HepG2 (cell line): ENCODE data around the gene WNK4. TPM values are rescaled to one million over a fixed set of nuclear protein-coding genes. Genes with fewer than 3 reads are reported as not detected.
A peak's percentile ranks its signal among the peaks of the same experiment; 100 is the strongest.

Source experiments
- ATF2 ChIP-seq: sonication (generic); formaldehyde crosslinking; IDR thresholded peaks from 2 replicates; pipeline ENCODE4 v1.4.0; 2020; ENCODE audit warnings: missing genetic modification reagents
- BHLHE40 ChIP-seq: IDR thresholded peaks from 2 replicates; pipeline ENCODE4 v1.6.1; 2011; ENCODE audit warnings: low read length, improper control_type of control experiment
- CREB3 ChIP-seq: sonication (generic); formaldehyde crosslinking; IDR thresholded peaks from 2 replicates; pipeline ENCODE4 v1.5.0; 2020; ENCODE audit warnings: missing genetic modification reagents
- CTCF ChIP-seq: sonication (generic); formaldehyde crosslinking; IDR thresholded peaks from 2 replicates; pipeline ENCODE4 v1.5.0; 2020; ENCODE audit warnings: mild to moderate bottlenecking, missing genetic modification reagents, moderate library complexity
- FOXA3 ChIP-seq: IDR thresholded peaks from 2 replicates; pipeline ENCODE4 v1.6.1; 2016; ENCODE audit warnings: missing genetic modification reagents, missing compliant biosample characterization
- RBM39 ChIP-seq: fragments of 200-400 bp; formaldehyde crosslinking; IDR thresholded peaks from one replicate; pipeline ENCODE4 v1.6.1; 2018; ENCODE audit warnings: antibody characterized with exemption, mild to moderate bottlenecking, low read depth, low read length; ENCODE audit not compliant: poor library complexity, severe bottlenecking
- SIN3A ChIP-seq: IDR thresholded peaks from 2 replicates; pipeline ENCODE4 v1.6.1; 2011; ENCODE audit warnings: low read depth, mild to moderate bottlenecking, control low read depth, low read length, borderline replicate concordance
- SIX4 ChIP-seq: sonication (generic); formaldehyde crosslinking; IDR thresholded peaks from 2 replicates; pipeline ENCODE4 v1.4.0; 2020; ENCODE audit warnings: missing genetic modification reagents
- SP2 ChIP-seq: sonication (generic); formaldehyde crosslinking; IDR thresholded peaks from 2 replicates; pipeline ENCODE4 v1.5.1; 2020; ENCODE audit warnings: mild to moderate bottlenecking, missing genetic modification reagents
- SRSF1 ChIP-seq: fragments of 200-400 bp; formaldehyde crosslinking; optimal IDR thresholded peaks from 2 replicates; pipeline ENCODE3; 2017; ENCODE audit warnings: mild to moderate bottlenecking, low read depth, low read length, moderate library complexity
- ZC3H4 ChIP-seq: sonication (generic); formaldehyde crosslinking; IDR thresholded peaks from 2 replicates; pipeline ENCODE4 v1.4.0; 2020; ENCODE audit warnings: missing genetic modification reagents, borderline replicate concordance
- ZEB1 ChIP-seq: IDR thresholded peaks from 2 replicates; pipeline ENCODE4 v1.6.1; 2012; ENCODE audit warnings: mild to moderate bottlenecking, low read depth, inconsistent platforms; ENCODE audit not compliant: insufficient replicate concordance
- ZMAT5 ChIP-seq: sonication (generic); formaldehyde crosslinking; IDR thresholded peaks from 2 replicates; pipeline ENCODE4 v1.5.0; 2020; ENCODE audit warnings: mild to moderate bottlenecking, low read depth, missing genetic modification reagents, borderline replicate concordance
- ZNF142 ChIP-seq: sonication (generic); formaldehyde crosslinking; IDR thresholded peaks from 2 replicates; pipeline ENCODE4 v1.4.0; 2020; ENCODE audit warnings: missing genetic modification reagents
- ZNF616 ChIP-seq: sonication (generic); formaldehyde crosslinking; IDR thresholded peaks from 2 replicates; pipeline ENCODE4 v1.5.0; 2020; ENCODE audit warnings: low read depth, mild to moderate bottlenecking, missing genetic modification reagents
- ZSCAN31 ChIP-seq: sonication (generic); formaldehyde crosslinking; IDR thresholded peaks from 2 replicates; pipeline ENCODE4 v1.5.0; 2020; ENCODE audit warnings: low read depth, mild to moderate bottlenecking, missing genetic modification reagents
- polyA plus RNA-seq, 8 experiments: library from polyadenylated mRNA; depleted of rRNA in 3 of 8; stranded (reverse) in 7 of 8; unstranded in 1 of 8; fragments of >200 nt; fragmentation: Illumina TruSeq in 4 of 8; extraction: Trizol in 4 of 8; gene quantifications; 2 replicates each; pipeline versions ENCODE4 v1.2.1 to v1.2.3, GENCODE V29; 2011 to 2016; ENCODE audit warnings: low read depth in 4 of 8, missing spikeins in 1 of 8, mixed read lengths in 1 of 8; ENCODE audit not compliant: insufficient read depth in 1 of 8
- total RNA-seq, 5 experiments: library from RNA; depleted of rRNA; stranded (reverse); fragments of >200 nt; fragmentation: Illumina TruSeq; extraction: Trizol; gene quantifications; 2 replicates each; pipeline ENCODE4 v1.2.3, GENCODE V29; 2016; ENCODE audit warnings: low read depth in 1 of 5
- TF ChIP-seq, protein P1 (sequence below): sonication (generic); formaldehyde crosslinking; conservative IDR thresholded peaks from 2 replicates; pipeline ENCODE4 v1.8.0; 2022; ENCODE audit warnings: mild to moderate bottlenecking, moderate library complexity, missing genetic modification reagents

Gene WNK4
- total and polyA plus RNA-seq, 2 of the 13 experiments (the other 11 are each of a cell fraction or from before 2014, with no cell fraction given), result 2.7 to 13.7 TPM

GRCh38 chr17:42819939-42820535, 39.6 kb downstream of the WNK4 start (continued):
- TF ChIP-seq ZNF142 (CRISPR knock-in tag) (0 out of 2 replicates have a peak, but pooled peaks have one; percentile 32), SRSF1 (no peak), SIN3A (no peak), ZEB1 (no peak), SP2 (CRISPR knock-in tag) (no peak), ZNF616 (CRISPR knock-in tag) (no peak), RBM39 (no peak), CTCF (CRISPR knock-in tag) (peak; percentile 81), BHLHE40 (no peak), FOXA3 (CRISPR knock-in tag) (peak; percentile 31; the same call in 1 of the 2 replicates), ATF2 (CRISPR knock-in tag) (0 out of 2 replicates have a peak, but pooled peaks have one; percentile 20), ZC3H4 (no peak), SIX4 (CRISPR knock-in tag) (no peak), CREB3 (CRISPR knock-in tag) (no peak), ZMAT5 (no peak), ZSCAN31 (no peak)
- TF ChIP-seq, protein P1, sequence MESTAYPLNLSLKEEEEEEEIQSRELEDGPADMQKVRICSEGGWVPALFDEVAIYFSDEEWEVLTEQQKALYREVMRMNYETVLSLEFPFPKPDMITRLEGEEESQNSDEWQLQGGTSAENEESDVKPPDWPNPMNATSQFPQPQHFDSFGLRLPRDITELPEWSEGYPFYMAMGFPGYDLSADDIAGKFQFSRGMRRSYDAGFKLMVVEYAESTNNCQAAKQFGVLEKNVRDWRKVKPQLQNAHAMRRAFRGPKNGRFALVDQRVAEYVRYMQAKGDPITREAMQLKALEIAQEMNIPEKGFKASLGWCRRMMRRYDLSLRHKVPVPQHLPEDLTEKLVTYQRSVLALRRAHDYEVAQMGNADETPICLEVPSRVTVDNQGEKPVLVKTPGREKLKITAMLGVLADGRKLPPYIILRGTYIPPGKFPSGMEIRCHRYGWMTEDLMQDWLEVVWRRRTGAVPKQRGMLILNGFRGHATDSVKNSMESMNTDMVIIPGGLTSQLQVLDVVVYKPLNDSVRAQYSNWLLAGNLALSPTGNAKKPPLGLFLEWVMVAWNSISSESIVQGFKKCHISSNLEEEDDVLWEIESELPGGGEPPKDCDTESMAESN (CRISPR knock-in tag), result no peak
